KMS-11 (cell line): Measurements from ENCODE around the gene ZIK1.

Source experiments
- H2AFZ ChIP-seq: fragments of 200-600 bp; sonication (generic); 2 replicates; pipeline ENCODE4 v1.6.1; 2016; ENCODE audit warnings: antibody characterized with exemption, mixed run types, low read depth
- H3K27ac ChIP-seq: fragments of 200-600 bp; sonication (generic); 2 replicates; pipeline ENCODE4 v1.6.1; 2016; ENCODE audit warnings: mild to moderate bottlenecking, mixed run types
- H3K27me3 ChIP-seq: fragments of 200-600 bp; sonication (generic); 2 replicates; pipeline ENCODE4 v1.6.1; 2017; ENCODE audit warnings: mild to moderate bottlenecking, low read depth, mixed run types, moderate library complexity; ENCODE audit not compliant: insufficient read depth
- H3K36me3 ChIP-seq: fragments of 200-600 bp; sonication (generic); 2 replicates; pipeline ENCODE4 v1.6.1; 2017; ENCODE audit warnings: mild to moderate bottlenecking, mixed run types; ENCODE audit not compliant: insufficient read depth
- H3K4me1 ChIP-seq: fragments of 200-600 bp; sonication (generic); 2 replicates; pipeline ENCODE4 v1.6.1; 2016; ENCODE audit warnings: mild to moderate bottlenecking, low read depth, mixed run types; ENCODE audit not compliant: poor library complexity, severe bottlenecking
- H3K4me2 ChIP-seq: fragments of 200-600 bp; sonication (generic); 2 replicates; pipeline ENCODE4 v1.7.0; 2016; ENCODE audit warnings: mild to moderate bottlenecking, mixed run types
- H3K4me3 ChIP-seq: fragments of 200-600 bp; sonication (generic); IDR thresholded peaks from 2 replicates; pipeline ENCODE4 v1.6.1; 2017; ENCODE audit warnings: low read depth, low read length, mixed read lengths; ENCODE audit not compliant: insufficient read depth
- H3K79me2 ChIP-seq: fragments of 200-600 bp; sonication (generic); 2 replicates; pipeline ENCODE4 v1.6.1; 2016; ENCODE audit warnings: low read depth, mixed run types; ENCODE audit not compliant: insufficient read depth
- H3K9ac ChIP-seq: fragments of 200-600 bp; sonication (generic); 2 replicates; pipeline ENCODE4 v1.6.1; 2016; ENCODE audit warnings: mild to moderate bottlenecking, mixed run types
- H4K20me1 ChIP-seq: fragments of 200-600 bp; sonication (generic); 2 replicates; pipeline ENCODE4 v1.6.1; 2016; ENCODE audit warnings: mild to moderate bottlenecking, mixed run types; ENCODE audit not compliant: insufficient read depth
- CTCF ChIP-seq: fragments of 200-600 bp; sonication (generic); conservative IDR thresholded peaks from 2 replicates; pipeline ENCODE4 v1.6.1; 2017; ENCODE audit warnings: low read depth, mild to moderate bottlenecking, antibody characterized with exemption, low read length, moderate library complexity, mixed read lengths

ZIK1 gene

GRCh38 chr19:57641715-57642234, 57.8 kb downstream of the ZIK1 start:
- H3K4me3 ChIP-seq, result no peak overlapping the region
- H4K20me1 ChIP-seq, result no peaks in the 10 kb centered on the region
- no peak overlapping the region for H3K9ac ChIP-seq
- H3K79me2 ChIP-seq, result no peaks in the 10 kb centered on the region
- no peak overlapping the region for H3K4me2 ChIP-seq
- no peak overlapping the region for H3K27ac ChIP-seq
- H3K4me1 ChIP-seq, result no peaks in the 10 kb centered on the region
- TF ChIP-seq CTCF, result no peak
- H3K36me3 ChIP-seq, result peaks cover 20% of the 10 kb centered on the region; the same call in 1 of the 2 replicates
- H3K27me3 ChIP-seq, result no peaks in the 10 kb centered on the region
- H2AFZ ChIP-seq, result no peak overlapping the region

GRCh38 chr19:57642396-57643046, 58.6 kb downstream of the ZIK1 start:
- no peak for TF ChIP-seq CTCF
- Histone ChIP-seq H3K27ac (no peak overlapping the region), H3K9ac (no peak overlapping the region), H3K4me2 (no peak overlapping the region), H3K4me3 (no peak overlapping the region), H3K79me2 (no peaks in the 10 kb centered on the region), H2AFZ (no peak overlapping the region), H3K27me3 (no peaks in the 10 kb centered on the region), H3K4me1 (no peaks in the 10 kb centered on the region), H4K20me1 (no peaks in the 10 kb centered on the region), H3K36me3 (peaks cover 20% of the 10 kb centered on the region; the same call in 1 of the 2 replicates)
